Measurements from ENCODE around the gene KNDC1.

- TF ChIP-seq POLR2A (IDR thresholded peaks at IDR 0.05) = no peak
- no peak for TF ChIP-seq CTCF (IDR thresholded peaks at IDR 0.05)
These were observed 51.3 kb downstream of the KNDC1 start for GRCh38 chr10:133211141-133211830.
